H9 (cell line): Measurements from ENCODE around the gene NARF. TPM values are rescaled to one million over a fixed set of nuclear protein-coding genes. Genes with fewer than 3 reads are reported as not detected.

ENCODE experiments used
- DNase-seq: peaks from one replicate; pipeline ENCODE4 v3.0.0-alpha.2; 2017
- H2AFZ ChIP-seq: one replicate; pipeline ENCODE4 v1.6.1; 2013; ENCODE audit warnings: mild to moderate bottlenecking, low read length, control low read depth, moderate library complexity
- H2AK5ac ChIP-seq: 2 replicates; pipeline ENCODE4 v1.6.1; 2013; ENCODE audit warnings: low read length, control low read depth, mixed read lengths; ENCODE audit not compliant: insufficient read length
- H2BK120ac ChIP-seq: one replicate; pipeline ENCODE4 v1.6.1; 2013; ENCODE audit warnings: low read depth, mild to moderate bottlenecking, low read length, control low read depth, inconsistent platforms; ENCODE audit not compliant: poor library complexity, severe bottlenecking
- H2BK12ac ChIP-seq: 2 replicates; pipeline ENCODE4 v1.6.1; 2013; ENCODE audit warnings: low read length, control low read depth, mixed read lengths, low read depth; ENCODE audit not compliant: insufficient read length
- H2BK15ac ChIP-seq: 2 replicates; pipeline ENCODE4 v1.6.1; 2013; ENCODE audit warnings: low read depth, low read length, control low read depth
- H2BK20ac ChIP-seq: one replicate; pipeline ENCODE4 v1.6.1; 2013; ENCODE audit warnings: low read depth, mild to moderate bottlenecking, low read length, control low read depth, inconsistent platforms; ENCODE audit not compliant: poor library complexity, severe bottlenecking
- H2BK5ac ChIP-seq: 2 replicates; pipeline ENCODE4 v1.6.1; 2013; ENCODE audit warnings: low read length, control low read depth, mixed read lengths; ENCODE audit not compliant: insufficient read length
- H3K14ac ChIP-seq: 2 replicates; pipeline ENCODE4 v1.6.1; 2013; ENCODE audit warnings: low read length, control low read depth; ENCODE audit not compliant: insufficient read depth
- H3K18ac ChIP-seq: 2 replicates; pipeline ENCODE4 v1.6.1; 2013; ENCODE audit warnings: low read depth, mild to moderate bottlenecking, mixed read lengths, low read length, control low read depth; ENCODE audit not compliant: insufficient read length
- H3K23ac ChIP-seq: 2 replicates; pipeline ENCODE4 v1.6.1; 2013; ENCODE audit warnings: low read length, control low read depth, mixed read lengths, low read depth; ENCODE audit not compliant: insufficient read length
- H3K23me2 ChIP-seq: 2 replicates; pipeline ENCODE4 v1.6.1; 2013; ENCODE audit warnings: low read depth, mild to moderate bottlenecking, mixed read lengths, low read length, control low read depth; ENCODE audit not compliant: insufficient read length, poor library complexity, severe bottlenecking
- H3K27ac ChIP-seq: 2 replicates; pipeline ENCODE4 v1.5.1; 2013; ENCODE audit warnings: low read length, control low read depth, mixed read lengths, low read depth; ENCODE audit not compliant: insufficient read length
- H3K27me3 ChIP-seq: 2 replicates; pipeline ENCODE4 v1.6.1; 2013; ENCODE audit warnings: low read length, control low read depth, inconsistent platforms; ENCODE audit not compliant: insufficient read depth
- H3K4ac ChIP-seq: 2 replicates; pipeline ENCODE4 v1.6.1; 2013; ENCODE audit warnings: low read depth, mild to moderate bottlenecking, control low read depth, inconsistent platforms, low read length, moderate library complexity
- H3K4me1 ChIP-seq: 2 replicates; pipeline ENCODE4 v1.6.1; 2013; ENCODE audit warnings: low read length, control low read depth, inconsistent platforms; ENCODE audit not compliant: insufficient read depth
- H3K4me2 ChIP-seq: 2 replicates; pipeline ENCODE4 v1.6.1; 2013; ENCODE audit warnings: low read length, control low read depth, mixed read lengths; ENCODE audit not compliant: insufficient read length, insufficient read depth
- H3K56ac ChIP-seq: 2 replicates; pipeline ENCODE4 v1.6.1; 2013; ENCODE audit warnings: low read depth, mild to moderate bottlenecking, mixed read lengths, low read length, control low read depth; ENCODE audit not compliant: insufficient read length
- H3K79me1 ChIP-seq: 2 replicates; pipeline ENCODE4 v1.6.1; 2013; ENCODE audit warnings: low read depth, mild to moderate bottlenecking, moderate library complexity, low read length, control low read depth, inconsistent platforms; ENCODE audit not compliant: insufficient read depth, poor library complexity, severe bottlenecking
- H3K79me2 ChIP-seq: 2 replicates; pipeline ENCODE4 v1.6.1; 2013; ENCODE audit warnings: low read length, control low read depth, inconsistent platforms; ENCODE audit not compliant: insufficient read depth
- H3K9ac ChIP-seq: 2 replicates; pipeline ENCODE4 v1.6.1; 2013; ENCODE audit warnings: low read length, control low read depth, mixed read lengths; ENCODE audit not compliant: insufficient read length; ENCODE audit errors: extremely low read depth
- H3K9me3 ChIP-seq: one replicate; pipeline ENCODE4 v1.6.1; 2013; ENCODE audit warnings: low read depth, low read length, inconsistent platforms; ENCODE audit not compliant: control insufficient read depth
- H3T11ph ChIP-seq: one replicate; pipeline ENCODE4 v1.6.1; 2013; ENCODE audit warnings: mild to moderate bottlenecking, low read length, control low read depth, inconsistent platforms
- H4K20me1 ChIP-seq: one replicate; pipeline ENCODE4 v1.6.1; 2013; ENCODE audit not compliant: control insufficient read depth, insufficient read length, insufficient read depth
- H4K5ac ChIP-seq: 2 replicates; pipeline ENCODE4 v1.6.1; 2013; ENCODE audit warnings: low read depth, mild to moderate bottlenecking, mixed read lengths, low read length, control low read depth; ENCODE audit not compliant: insufficient read length
- H4K8ac ChIP-seq: replicated peaks from 2 replicates; pipeline ENCODE4 v1.6.1; 2013; ENCODE audit warnings: low read length, control low read depth, mixed read lengths, low read depth; ENCODE audit not compliant: insufficient read length
- H4K91ac ChIP-seq: 2 replicates; pipeline ENCODE4 v1.6.1; 2013; ENCODE audit warnings: low read depth, mild to moderate bottlenecking, moderate library complexity, mixed read lengths, low read length, control low read depth; ENCODE audit not compliant: insufficient read length
- H3K27ac Mint-ChIP-seq, 3 experiments: 2 replicates in 2 of 3; 3 replicates in 1 of 3; pipeline ENCODE4 v1.8.0; 2020 to 2021; ENCODE audit warnings: mixed read lengths in 3 of 3, mild to moderate bottlenecking in 1 of 3, moderate library complexity in 1 of 3
- H3K27me3 Mint-ChIP-seq: 2 replicates; pipeline ENCODE4 v1.8.0; 2021; ENCODE audit warnings: low read depth, mild to moderate bottlenecking, moderate library complexity, mixed read lengths
- H3K36me3 Mint-ChIP-seq, 3 experiments: 2 replicates in 2 of 3; 3 replicates in 1 of 3; pipeline ENCODE4 v1.8.0; 2020 to 2021; ENCODE audit warnings: low read depth in 3 of 3, mixed read lengths in 3 of 3; ENCODE audit not compliant: insufficient read depth in 1 of 3
- H3K4me1 Mint-ChIP-seq, 2 experiments: 2 replicates each; pipeline ENCODE4 v1.8.0; 2020; ENCODE audit warnings: mixed read lengths in 2 of 2
- H3K4me3 Mint-ChIP-seq, 2 experiments: 2 replicates in 1 of 2; 3 replicates in 1 of 2; pipeline ENCODE4 v1.8.0; 2020 to 2021; ENCODE audit warnings: mild to moderate bottlenecking in 2 of 2, mixed read lengths in 2 of 2, moderate library complexity in 1 of 2
- H3K9me3 Mint-ChIP-seq, 2 experiments: 2 replicates in 1 of 2; 3 replicates in 1 of 2; pipeline ENCODE4 v1.8.0; 2020; ENCODE audit warnings: mild to moderate bottlenecking in 2 of 2, mixed read lengths in 2 of 2, moderate library complexity in 1 of 2
- WGBS: extraction: QIAGEN DNeasy Blood & Tissue Kit; methylation state at CpG from one replicate; pipeline ENCODE4 v1.1.7; 2013; ENCODE audit warnings: missing lambda C conversion rate, low lambda C conversion rate, mixed read lengths; ENCODE audit not compliant: insufficient read length; ENCODE audit errors: extremely low coverage; 5-methylcytosine and 5-hydroxymethylcytosine counted together
- total RNA-seq: library from RNA; stranded (reverse); gene quantifications from 2 replicates; pipeline ENCODE4 v1.2.1, GENCODE V29; 2021
- TF ChIP-seq, protein P1 (sequence below): fragments of 200-600 bp; sonication (generic); conservative IDR thresholded peaks from 3 replicates; pipeline ENCODE4 v1.8.0; 2021; ENCODE audit warnings: antibody characterized with exemption, mild to moderate bottlenecking

Gene NARF
- total RNA-seq, 1 experiment from 2014 or later: 124 TPM

DNA sequence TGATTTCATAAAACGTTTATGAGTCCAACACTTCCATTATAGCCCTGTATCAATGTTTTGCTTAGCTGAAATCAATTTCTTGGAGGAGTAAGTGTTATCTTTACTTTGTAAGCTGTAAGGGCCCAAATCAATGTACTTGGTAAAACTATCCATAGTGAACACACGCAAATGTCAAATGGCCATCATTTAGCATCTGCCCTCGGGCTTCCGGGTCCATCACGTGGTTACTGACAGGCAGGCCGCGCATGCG lies 687 bp upstream of the NARF start:
- Histone ChIP-seq H4K91ac (no peak overlapping the region), H3K23me2 (peaks cover 6% of the 10 kb centered on the region), H3K27ac (no peak overlapping the region), H3K4ac (no peak overlapping the region), H3K4me1 (no peaks in the 10 kb centered on the region), H3K56ac (no peak overlapping the region), H3K9ac (no peak overlapping the region), H3K9me3 (no peaks in the 10 kb centered on the region), H3K79me1 (no peaks in the 10 kb centered on the region), H3T11ph (no peak overlapping the region), H2BK5ac (no peak overlapping the region), H2BK20ac (no peak overlapping the region), H3K23ac (no peak overlapping the region), H3K4me2 (peak overlapping the region; percentile 38), H4K5ac (no peak overlapping the region), H2AK5ac (no peak overlapping the region), H3K14ac (no peak overlapping the region), H2BK120ac (no peak overlapping the region), H2BK12ac (no peak overlapping the region), H2BK15ac (no peak overlapping the region), H4K20me1 (no peaks in the 10 kb centered on the region), H3K27me3 (no peaks in the 10 kb centered on the region), H3K79me2 (no peaks in the 10 kb centered on the region), H4K8ac (no peak overlapping the region), H2AFZ (no peak overlapping the region), H3K18ac (no peak overlapping the region)
- Mint-ChIP-seq H3K36me3 (peaks cover 14 to 43% (median 34%) of the 10 kb centered on the region in 3 experiments), H3K4me1 (peaks cover 9 to 11% of the 10 kb centered on the region in 2 experiments), H3K27ac (peak overlapping the region in 1 of 3 experiments; percentile 91; a peak in 2 of 7 replicates), H3K4me3 (peak overlapping the region; percentile 92 to 97), H3K9me3 (peaks cover 20 to 23% of the 10 kb centered on the region in 2 experiments), H3K27me3 (no peaks in the 10 kb centered on the region; the same call in 1 of the 2 replicates)
- DNase-seq: no peak
- TF ChIP-seq, protein P1, sequence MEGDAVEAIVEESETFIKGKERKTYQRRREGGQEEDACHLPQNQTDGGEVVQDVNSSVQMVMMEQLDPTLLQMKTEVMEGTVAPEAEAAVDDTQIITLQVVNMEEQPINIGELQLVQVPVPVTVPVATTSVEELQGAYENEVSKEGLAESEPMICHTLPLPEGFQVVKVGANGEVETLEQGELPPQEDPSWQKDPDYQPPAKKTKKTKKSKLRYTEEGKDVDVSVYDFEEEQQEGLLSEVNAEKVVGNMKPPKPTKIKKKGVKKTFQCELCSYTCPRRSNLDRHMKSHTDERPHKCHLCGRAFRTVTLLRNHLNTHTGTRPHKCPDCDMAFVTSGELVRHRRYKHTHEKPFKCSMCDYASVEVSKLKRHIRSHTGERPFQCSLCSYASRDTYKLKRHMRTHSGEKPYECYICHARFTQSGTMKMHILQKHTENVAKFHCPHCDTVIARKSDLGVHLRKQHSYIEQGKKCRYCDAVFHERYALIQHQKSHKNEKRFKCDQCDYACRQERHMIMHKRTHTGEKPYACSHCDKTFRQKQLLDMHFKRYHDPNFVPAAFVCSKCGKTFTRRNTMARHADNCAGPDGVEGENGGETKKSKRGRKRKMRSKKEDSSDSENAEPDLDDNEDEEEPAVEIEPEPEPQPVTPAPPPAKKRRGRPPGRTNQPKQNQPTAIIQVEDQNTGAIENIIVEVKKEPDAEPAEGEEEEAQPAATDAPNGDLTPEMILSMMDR: no peak
- WGBS: no CpG with 5 or more reads among the region's 8 CpGs
